HepG2 (cell line): ENCODE results near the gene TP53TG5. TPM values are rescaled to one million over a fixed set of nuclear protein-coding genes. Genes with fewer than 3 reads are reported as not detected.

ENCODE experiments used
- ARNT2 ChIP-seq: sonication (generic); formaldehyde crosslinking; IDR thresholded peaks from 2 replicates; pipeline ENCODE4 v1.8.0; 2022; ENCODE audit warnings: mild to moderate bottlenecking, low read depth, missing genetic modification reagents, moderate library complexity
- CAMTA2 ChIP-seq: sonication (generic); formaldehyde crosslinking; IDR thresholded peaks from 2 replicates; pipeline ENCODE4 v1.4.0; 2020; ENCODE audit warnings: mild to moderate bottlenecking, missing genetic modification reagents, borderline replicate concordance
- HOXD1 ChIP-seq: sonication (generic); formaldehyde crosslinking; IDR thresholded peaks from 2 replicates; pipeline ENCODE4 v1.5.0; 2020; ENCODE audit warnings: missing genetic modification reagents
- KDM1A ChIP-seq: IDR thresholded peaks from 2 replicates; pipeline ENCODE4 v1.6.1; 2016; ENCODE audit warnings: missing compliant biosample characterization
- MEIS1 ChIP-seq: sonication (generic); formaldehyde crosslinking; IDR thresholded peaks from 2 replicates; pipeline ENCODE4 v1.9.0; 2021; ENCODE audit warnings: mild to moderate bottlenecking, missing genetic modification reagents, moderate library complexity, borderline replicate concordance
- MIXL1 ChIP-seq: IDR thresholded peaks from 2 replicates; pipeline ENCODE4 v1.6.1; 2016
- NCOR1 ChIP-seq: fragments of 200-600 bp; sonication (generic); IDR thresholded peaks from 2 replicates; pipeline ENCODE4 v1.7.0; 2017; ENCODE audit warnings: antibody characterized with exemption, low read length, borderline replicate concordance
- PREB ChIP-seq: sonication (generic); formaldehyde crosslinking; IDR thresholded peaks from 2 replicates; pipeline ENCODE4 v1.4.0; 2020; ENCODE audit warnings: missing genetic modification reagents
- SIN3B ChIP-seq: fragments of 150-350 bp; IDR thresholded peaks from 2 replicates; pipeline ENCODE4 v1.6.1; 2014; ENCODE audit warnings: low read length
- ZFP91 ChIP-seq: sonication (generic); formaldehyde crosslinking; IDR thresholded peaks from 2 replicates; pipeline ENCODE4 v1.9.0; 2022; ENCODE audit warnings: missing genetic modification reagents, mild to moderate bottlenecking, borderline replicate concordance
- ZNF263 ChIP-seq: sonication (generic); formaldehyde crosslinking; IDR thresholded peaks from 2 replicates; pipeline ENCODE4 v1.4.0; 2020; ENCODE audit warnings: missing genetic modification reagents
- ZNF510 ChIP-seq: sonication (generic); formaldehyde crosslinking; IDR thresholded peaks from 2 replicates; pipeline ENCODE4 v1.4.0; 2020; ENCODE audit warnings: low read depth, mild to moderate bottlenecking, missing genetic modification reagents
- ZNF720 ChIP-seq: sonication (generic); formaldehyde crosslinking; IDR thresholded peaks from 2 replicates; pipeline ENCODE4 v1.4.0; 2020; ENCODE audit warnings: missing genetic modification reagents
- ZNF841 ChIP-seq: sonication (generic); formaldehyde crosslinking; IDR thresholded peaks from 2 replicates; pipeline ENCODE4 v1.8.1; 2023; ENCODE audit warnings: missing genetic modification reagents, borderline replicate concordance
- polyA plus RNA-seq, 8 experiments: library from polyadenylated mRNA; depleted of rRNA in 3 of 8; stranded (reverse) in 7 of 8; unstranded in 1 of 8; fragments of >200 nt; fragmentation: Illumina TruSeq in 4 of 8; extraction: Trizol in 4 of 8; gene quantifications; 2 replicates each; pipeline versions ENCODE4 v1.2.1 to v1.2.3, GENCODE V29; 2011 to 2016; ENCODE audit warnings: low read depth in 4 of 8, missing spikeins in 1 of 8, mixed read lengths in 1 of 8; ENCODE audit not compliant: insufficient read depth in 1 of 8
- total RNA-seq, 5 experiments: library from RNA; depleted of rRNA; stranded (reverse); fragments of >200 nt; fragmentation: Illumina TruSeq; extraction: Trizol; gene quantifications; 2 replicates each; pipeline ENCODE4 v1.2.3, GENCODE V29; 2016; ENCODE audit warnings: low read depth in 1 of 5
- TF ChIP-seq, protein P1 (sequence below): IDR thresholded peaks from 2 replicates; pipeline ENCODE4 v1.6.1; 2016; ENCODE audit warnings: missing biosample characterization, missing genetic modification reagents, low read depth
- TF ChIP-seq, protein P2 (sequence below): IDR thresholded peaks from 2 replicates; pipeline ENCODE4 v1.6.1; 2016; ENCODE audit warnings: low read depth
- TF ChIP-seq, protein P3 (sequence below): sonication (generic); formaldehyde crosslinking; IDR thresholded peaks from 2 replicates; pipeline ENCODE4 v1.4.0; 2020; ENCODE audit warnings: mild to moderate bottlenecking, missing genetic modification reagents, borderline replicate concordance
- TF ChIP-seq, protein P4 (sequence below): sonication (generic); formaldehyde crosslinking; IDR thresholded peaks from 2 replicates; pipeline ENCODE4 v1.5.0; 2020; ENCODE audit warnings: missing genetic modification reagents, mild to moderate bottlenecking, borderline replicate concordance

Gene TP53TG5
- total and polyA plus RNA-seq, 2 of the 13 experiments (the other 11 are each of a cell fraction or from before 2014, with no cell fraction given) = 0.11 TPM; not detected in 1

DNA sequence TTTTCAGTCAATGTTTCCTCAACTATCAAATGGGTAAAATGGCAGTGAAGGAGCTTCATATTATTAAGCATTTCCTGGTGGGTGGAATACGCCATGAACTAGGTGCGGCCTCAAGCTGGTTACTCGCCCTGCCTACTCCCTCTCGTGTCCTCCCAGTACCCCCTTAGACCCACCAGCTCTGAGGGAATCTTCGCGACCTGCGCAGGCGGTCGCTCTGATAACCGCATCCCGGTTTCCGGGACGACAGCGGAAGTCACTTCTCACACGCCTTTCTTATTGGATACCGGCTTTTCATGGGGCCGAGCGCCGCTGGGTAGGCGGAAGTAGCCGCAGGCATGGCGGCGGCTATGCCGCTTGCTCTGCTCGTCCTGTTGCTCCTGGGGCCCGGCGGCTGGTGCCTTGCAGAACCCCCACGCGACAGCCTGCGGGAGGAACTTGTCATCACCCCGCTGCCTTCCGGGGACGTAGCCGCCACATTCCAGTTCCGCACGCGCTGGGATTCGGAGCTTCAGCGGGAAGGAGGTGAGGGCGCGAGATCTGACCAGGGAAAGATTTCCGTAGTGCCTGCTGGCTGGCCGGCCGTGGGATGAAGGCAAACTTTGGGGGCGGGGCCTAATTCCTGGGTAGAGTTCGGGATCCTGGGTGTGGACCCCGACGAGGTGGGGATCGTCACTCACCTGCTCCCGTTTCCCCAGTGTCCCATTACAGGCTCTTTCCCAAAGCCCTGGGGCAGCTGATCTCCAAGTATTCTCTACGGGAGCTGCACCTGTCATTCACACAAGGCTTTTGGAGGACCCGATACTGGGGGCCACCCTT is 37.9 kb upstream of the TP53TG5 start, which contains the start of gene PIGT (continued):
- TF ChIP-seq, protein P1, sequence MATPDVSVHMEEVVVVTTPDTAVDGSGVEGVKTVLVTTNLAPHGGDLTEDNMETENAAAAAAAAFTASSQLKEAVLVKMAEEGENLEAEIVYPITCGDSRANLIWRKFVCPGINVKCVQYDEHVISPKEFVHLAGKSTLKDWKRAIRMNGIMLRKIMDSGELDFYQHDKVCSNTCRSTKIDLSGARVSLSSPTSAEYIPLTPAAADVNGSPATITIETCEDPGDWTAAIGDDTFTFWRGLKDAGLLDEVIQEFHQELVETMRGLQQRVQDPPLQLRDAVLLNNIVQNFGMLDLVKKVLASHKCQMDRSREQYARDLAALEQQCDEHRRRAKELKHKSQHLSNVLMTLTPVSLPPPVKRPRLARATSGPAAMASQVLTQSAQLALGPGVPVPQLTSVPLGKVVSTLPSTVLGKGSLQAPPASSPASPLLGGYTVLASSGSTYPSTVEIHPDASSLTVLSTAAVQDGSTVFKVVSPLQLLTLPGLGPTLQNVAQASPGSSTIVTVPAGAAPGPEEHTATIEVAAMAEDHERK (CRISPR knock-in tag) = peak; percentile 59; the same call in 1 of the 2 replicates
- TF ChIP-seq ZFP91 (CRISPR knock-in tag) (peak; percentile 96), MEIS1 (CRISPR knock-in tag) (peak; percentile 68), PREB (CRISPR knock-in tag) (no peak; the same call in 1 of the 2 replicates), CAMTA2 (no peak), SIN3B (peak; percentile 95), ZNF510 (CRISPR knock-in tag) (0 out of 2 replicates have a peak, but pooled peaks have one; percentile 60), NCOR1 (no peak), MIXL1 (CRISPR knock-in tag) (peak; percentile 59; the same call in 1 of the 2 replicates), ZNF841 (CRISPR knock-in tag) (no peak), ZNF263 (peak; percentile 69), HOXD1 (peak; percentile 84; the same call in 1 of the 2 replicates), ZNF720 (CRISPR knock-in tag) (no peak), ARNT2 (CRISPR knock-in tag) (peak; percentile 83), KDM1A (no peak)
- TF ChIP-seq, protein P2, sequence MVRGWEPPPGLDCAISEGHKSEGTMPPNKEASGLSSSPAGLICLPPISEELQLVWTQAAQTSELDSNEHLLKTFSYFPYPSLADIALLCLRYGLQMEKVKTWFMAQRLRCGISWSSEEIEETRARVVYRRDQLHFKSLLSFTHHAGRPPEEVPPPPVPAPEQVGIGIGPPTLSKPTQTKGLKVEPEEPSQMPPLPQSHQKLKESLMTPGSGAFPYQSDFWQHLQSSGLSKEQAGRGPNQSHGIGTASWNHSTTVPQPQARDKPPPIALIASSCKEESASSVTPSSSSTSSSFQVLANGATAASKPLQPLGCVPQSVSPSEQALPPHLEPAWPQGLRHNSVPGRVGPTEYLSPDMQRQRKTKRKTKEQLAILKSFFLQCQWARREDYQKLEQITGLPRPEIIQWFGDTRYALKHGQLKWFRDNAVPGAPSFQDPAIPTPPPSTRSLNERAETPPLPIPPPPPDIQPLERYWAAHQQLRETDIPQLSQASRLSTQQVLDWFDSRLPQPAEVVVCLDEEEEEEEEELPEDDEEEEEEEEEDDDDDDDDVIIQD = no peak; the same call in 1 of the 2 replicates
- TF ChIP-seq, protein P3, sequence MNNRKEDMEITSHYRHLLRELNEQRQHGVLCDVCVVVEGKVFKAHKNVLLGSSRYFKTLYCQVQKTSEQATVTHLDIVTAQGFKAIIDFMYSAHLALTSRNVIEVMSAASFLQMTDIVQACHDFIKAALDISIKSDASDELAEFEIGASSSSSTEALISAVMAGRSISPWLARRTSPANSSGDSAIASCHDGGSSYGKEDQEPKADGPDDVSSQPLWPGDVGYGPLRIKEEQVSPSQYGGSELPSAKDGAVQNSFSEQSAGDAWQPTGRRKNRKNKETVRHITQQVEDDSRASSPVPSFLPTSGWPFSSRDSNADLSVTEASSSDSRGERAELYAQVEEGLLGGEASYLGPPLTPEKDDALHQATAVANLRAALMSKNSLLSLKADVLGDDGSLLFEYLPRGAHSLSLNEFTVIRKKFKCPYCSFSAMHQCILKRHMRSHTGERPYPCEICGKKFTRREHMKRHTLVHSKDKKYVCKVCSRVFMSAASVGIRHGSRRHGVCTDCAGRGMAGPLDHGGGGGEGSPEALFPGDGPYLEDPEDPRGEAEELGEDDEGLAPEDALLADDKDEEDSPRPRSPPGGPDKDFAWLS = no peak
- TF ChIP-seq, protein P4, sequence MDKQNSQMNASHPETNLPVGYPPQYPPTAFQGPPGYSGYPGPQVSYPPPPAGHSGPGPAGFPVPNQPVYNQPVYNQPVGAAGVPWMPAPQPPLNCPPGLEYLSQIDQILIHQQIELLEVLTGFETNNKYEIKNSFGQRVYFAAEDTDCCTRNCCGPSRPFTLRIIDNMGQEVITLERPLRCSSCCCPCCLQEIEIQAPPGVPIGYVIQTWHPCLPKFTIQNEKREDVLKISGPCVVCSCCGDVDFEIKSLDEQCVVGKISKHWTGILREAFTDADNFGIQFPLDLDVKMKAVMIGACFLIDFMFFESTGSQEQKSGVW (CRISPR knock-in tag) = no peak
